ENCODE data around the gene PLCB4. TPM values are rescaled to one million over a fixed set of nuclear protein-coding genes. Genes with fewer than 3 reads are reported as not detected.

Gene PLCB4
- total RNA-seq, 1 donor from 2014 or later: 53.3 TPM

- Mint-ChIP-seq H3K4me3 (no peak overlapping the region), H3K36me3 (ENCODE audit: low read depth) (no peaks in the 10 kb centered on the region), H3K27me3 (ENCODE audit: low read depth) (no peaks in the 10 kb centered on the region), H3K9me3 (peaks cover 15% of the 10 kb centered on the region), H3K4me1 (no peaks in the 10 kb centered on the region), H3K27ac (ENCODE audit: unreplicated experiment) (no peak overlapping the region)
- DNase-seq (ENCODE audit: low read depth, low spot score): no peak
- no peak for TF ChIP-seq CTCF (conservative IDR thresholded peaks at IDR 0.05)
Measured at GRCh38 chr20:9032758-9033157, 36.1 kb upstream of the PLCB4 start.

- no peaks in the 10 kb centered on the region for H3K27me3 Mint-ChIP-seq (ENCODE audit: low read depth)
- no peak overlapping the region for H3K4me3 Mint-ChIP-seq
- peaks cover 15% of the 10 kb centered on the region for H3K9me3 Mint-ChIP-seq
Measured at GRCh38 chr20:9035126-9035525, 33.8 kb upstream of the PLCB4 start.

GRCh38 chr20:9036593-9036992 lies 32.3 kb upstream of the PLCB4 start:
- Mint-ChIP-seq H3K4me3 (no peak overlapping the region), H3K36me3 (ENCODE audit: low read depth) (no peaks in the 10 kb centered on the region), H3K9me3 (peaks cover 12% of the 10 kb centered on the region), H3K27me3 (ENCODE audit: low read depth) (no peaks in the 10 kb centered on the region), H3K27ac (ENCODE audit: unreplicated experiment) (no peak overlapping the region), H3K4me1 (no peaks in the 10 kb centered on the region)
- no peak for TF ChIP-seq CTCF (conservative IDR thresholded peaks at IDR 0.05)
- no peak for DNase-seq (ENCODE audit: low read depth, low spot score)

More at GRCh38 chr20:9035126-9035525, 33.8 kb upstream of the PLCB4 start:
- H3K27ac Mint-ChIP-seq (ENCODE audit: unreplicated experiment): no peak overlapping the region
- DNase-seq (ENCODE audit: low read depth, low spot score): no peak
- no peak for TF ChIP-seq CTCF (conservative IDR thresholded peaks at IDR 0.05)
- H3K4me1 Mint-ChIP-seq: no peaks in the 10 kb centered on the region
- H3K36me3 Mint-ChIP-seq (ENCODE audit: low read depth): no peaks in the 10 kb centered on the region

GRCh38 chr20:9038791-9039535 lies 29.9 kb upstream of the PLCB4 start:
- TF ChIP-seq CTCF (conservative IDR thresholded peaks at IDR 0.05): no peak
- H3K27ac Mint-ChIP-seq (ENCODE audit: unreplicated experiment): peak overlapping the region; percentile 14
- no peaks in the 10 kb centered on the region for H3K36me3 Mint-ChIP-seq (ENCODE audit: low read depth)
- H3K4me1 Mint-ChIP-seq: no peaks in the 10 kb centered on the region
- H3K27me3 Mint-ChIP-seq (ENCODE audit: low read depth): no peaks in the 10 kb centered on the region
- no peak overlapping the region for H3K4me3 Mint-ChIP-seq
- DNase-seq (ENCODE audit: low read depth, low spot score): no peak
- H3K9me3 Mint-ChIP-seq: peaks cover 3% of the 10 kb centered on the region

- no peak for DNase-seq (ENCODE audit: low read depth, low spot score)
- no peak for TF ChIP-seq CTCF (conservative IDR thresholded peaks at IDR 0.05)
- Mint-ChIP-seq H3K27me3 (ENCODE audit: low read depth) (no peaks in the 10 kb centered on the region), H3K27ac (ENCODE audit: unreplicated experiment) (no peak overlapping the region), H3K4me1 (no peaks in the 10 kb centered on the region), H3K4me3 (no peak overlapping the region), H3K9me3 (peaks cover 3% of the 10 kb centered on the region), H3K36me3 (ENCODE audit: low read depth) (no peaks in the 10 kb centered on the region)
Measured at GRCh38 chr20:9040863-9041524, 27.9 kb upstream of the PLCB4 start.

Data from neural crest cell (in vitro differentiated cells).